A549 (cell line): ENCODE data around the gene F5. TPM values are rescaled to one million over a fixed set of nuclear protein-coding genes. Genes with fewer than 3 reads are reported as not detected.

Source experiments
- ATAC-seq, 2 experiments: fragments of 200-7000 bp in 1 of 2; fragments of >200 bp in 1 of 2; cut with Nextera tagmentation in 1 of 2; cut with Tn5 transposase in 1 of 2; 3 replicates each; pipeline versions ENCODE4 v1.8.0 to v1.9.1; 2018 to 2020; ENCODE audit warnings: mild to moderate bottlenecking in 1 of 2, moderate library complexity in 1 of 2
- CTCF ChIA-PET: fragments of 300-600 bp; sonication (Branson Sonifier 250); formaldehyde crosslinking; extraction: SDS; loops from one replicate; lab custom pipeline; 2021; ENCODE audit warnings: antibody characterized with exemption, inconsistent platforms; lab: Yijun Ruan, JAX
- POLR2A ChIA-PET: fragments of 350-600 bp; formaldehyde crosslinking; extraction: SDS; loops from one replicate; lab custom pipeline; 2021; ENCODE audit warnings: antibody characterized with exemption, inconsistent platforms; lab: Yijun Ruan, JAX
- DNase-seq, 2 experiments: peaks; one replicate each; pipeline versions ENCODE4 v3.0.0 to v3.0.0-alpha.2; 2011 to 2016; ENCODE audit warnings: low read depth in 1 of 2, low spot score in 1 of 2
- FAIRE-seq: peaks from 2 replicates; lab custom pipeline; 2011; peaks lifted over from hg19 to GRCh38; lab: Jason Lieb, UNC
- H3K27ac ChIP-seq, 2 experiments: fragments of >200 bp; sonication (Bioruptor Twin); formaldehyde crosslinking; 3 replicates each; pipeline ENCODE4 v1.5.1; 2016 to 2017
- H3K4me1 ChIP-seq: fragments of >200 bp; sonication (Bioruptor Twin); formaldehyde crosslinking; 3 replicates; pipeline ENCODE4 v1.6.1; 2016
- H3K4me2 ChIP-seq: fragments of >200 bp; sonication (Bioruptor Twin); formaldehyde crosslinking; 3 replicates; pipeline ENCODE4 v1.6.1; 2016
- H3K4me3 ChIP-seq: fragments of >200 bp; sonication (Bioruptor Twin); formaldehyde crosslinking; 3 replicates; pipeline ENCODE4 v1.5.1; 2016
- H3K9me3 ChIP-seq: fragments of >200 bp; sonication (Bioruptor Twin); formaldehyde crosslinking; 3 replicates; pipeline ENCODE4 v1.6.1; 2016
- ATOH8 ChIP-seq: fragments of 250-450 bp; sonication (Bioruptor Pico); IDR thresholded peaks from 2 replicates; pipeline ENCODE4 v1.5.0; 2020; ENCODE audit warnings: low read depth, mild to moderate bottlenecking, moderate library complexity
- BCL3 ChIP-seq: fragments of >200 bp; sonication (Bioruptor Twin); formaldehyde crosslinking; IDR thresholded peaks from 3 replicates; pipeline ENCODE4 v1.6.1; 2016
- CBX2 ChIP-seq: fragments of 200-600 bp; sonication (generic); IDR thresholded peaks from 2 replicates; pipeline ENCODE4 v1.6.1; 2016; ENCODE audit warnings: low read depth, mild to moderate bottlenecking, borderline replicate concordance
- CHD2 ChIP-seq: fragments of 150-350 bp; IDR thresholded peaks from 2 replicates; pipeline ENCODE4 v1.6.1; 2014; ENCODE audit warnings: low read length; ENCODE audit not compliant: partially characterized antibody
- CTCF ChIP-seq: fragments of >200 bp; sonication (Bioruptor Twin); formaldehyde crosslinking; IDR thresholded peaks from 3 replicates; pipeline ENCODE4 v1.5.1; 2016
- E2F6 ChIP-seq: IDR thresholded peaks from 2 replicates; pipeline ENCODE4 v1.6.1; 2012; ENCODE audit warnings: low read depth, borderline replicate concordance
- EHF ChIP-seq: fragments of 250-450 bp; sonication (Bioruptor Pico); IDR thresholded peaks from 2 replicates; pipeline ENCODE4 v1.5.0; 2020; ENCODE audit warnings: mild to moderate bottlenecking
- HOXB13 ChIP-seq: fragments of 250-450 bp; sonication (Bioruptor Pico); IDR thresholded peaks from 2 replicates; pipeline ENCODE4 v1.5.0; 2020; ENCODE audit warnings: low read depth, mild to moderate bottlenecking, moderate library complexity
- KDM5A ChIP-seq: fragments of 200-600 bp; sonication (generic); IDR thresholded peaks from 2 replicates; pipeline ENCODE4 v1.6.1; 2016; ENCODE audit warnings: antibody characterized with exemption, mild to moderate bottlenecking
- MAX ChIP-seq: IDR thresholded peaks from 2 replicates; pipeline ENCODE4 v1.6.1; 2012
- NR3C1 ChIP-seq: fragments of >200 bp; sonication (Bioruptor Twin); formaldehyde crosslinking; IDR thresholded peaks from 3 replicates; pipeline ENCODE4 v1.6.1; 2017
- POLR2A ChIP-seq: IDR thresholded peaks from 2 replicates; pipeline ENCODE4 v1.6.1; 2012; ENCODE audit warnings: mild to moderate bottlenecking, low read length
- POLR2AphosphoS2 ChIP-seq: conservative IDR thresholded peaks from 2 replicates; pipeline ENCODE4 v1.6.1; 2012; ENCODE audit warnings: low read length, improper control_type of control experiment, inconsistent platforms
- RAD21 ChIP-seq, 2 experiments: fragments of >200 bp in 1 of 2; sonication (Bioruptor Twin) in 1 of 2; formaldehyde crosslinking in 1 of 2; IDR thresholded peaks in 1 of 2; conservative IDR thresholded peaks in 1 of 2; 2 replicates in 1 of 2; 3 replicates in 1 of 2; pipeline ENCODE4 v1.6.1; 2012 to 2018; ENCODE audit warnings: inconsistent platforms in 1 of 2
- ZFP36 ChIP-seq: fragments of 450-650 bp; IDR thresholded peaks from 2 replicates; pipeline ENCODE4 v1.6.1; 2014; ENCODE audit warnings: borderline replicate concordance; ENCODE audit not compliant: partially characterized antibody
- ZNF302 ChIP-seq: fragments of 250-450 bp; sonication (Bioruptor Pico); IDR thresholded peaks from 2 replicates; pipeline ENCODE4 v1.9.0; 2021; ENCODE audit warnings: inconsistent platforms, mild to moderate bottlenecking, moderate library complexity
- ZSCAN20 ChIP-seq: fragments of 250-450 bp; sonication (Bioruptor Pico); IDR thresholded peaks from 2 replicates; pipeline ENCODE4 v1.8.0; 2022; ENCODE audit warnings: mild to moderate bottlenecking, moderate library complexity
- WGBS: methylation state at CpG from one replicate; pipeline ENCODE4 v1.1.6; 2017; ENCODE audit errors: missing lambda C conversion rate; 5-methylcytosine and 5-hydroxymethylcytosine counted together
- polyA plus RNA-seq, 4 experiments: library from polyadenylated mRNA; depleted of rRNA in 3 of 4; stranded (reverse); fragments of >200 nt; fragmentation: RNase III in 1 of 4; extraction: RNeasy Plus Mini Kit Qiagen cat#74134 plus additional on column Dnase treatment in 1 of 4; gene quantifications; 2 replicates in 3 of 4; 3 replicates in 1 of 4; pipeline ENCODE4 v1.2.3, GENCODE V29; 2011 to 2017

Gene F5
- polyA plus RNA-seq, 2 of the 4 experiments (the other 2 are of a cell fraction) = 0.04 to 0.36 TPM

GRCh38 chr1:169588112-169588511, 1.8 kb upstream of the F5 start (continued):
- TF ChIP-seq ZNF302 (CRISPR knock-in tag) = no peak

GRCh38 chr1:169586067-169586394, 250 bp downstream of the F5 start:
- no peaks in the 10 kb centered on the region for H3K9me3 ChIP-seq
- WGBS = 36% methylated on average over 5 of the region's 5 CpGs
- FAIRE-seq (no peak), ATAC-seq (peak; percentile 22 to 64; a peak in 3 of 6 replicates), DNase-seq (no peak)
- TF ChIP-seq EHF (CRISPR knock-in tag) (no peak), CTCF (no peak), NR3C1 (no peak)
- no peak overlapping the region for H3K27ac ChIP-seq
- CTCF ChIA-PET = interaction anchor here (0.7 to 2.5 kb wide), 7 partner anchors 16 to 1244 kb away, joined by 3 to 13 read pairs (median 5); no protein-coding TSS in a partner anchor
- peak overlapping the region; percentile 62 for H3K4me2 ChIP-seq
- H3K4me3 ChIP-seq = peak overlapping the region; percentile 18; the same call in 2 of the 3 replicates
- H3K4me1 ChIP-seq = no peaks in the 10 kb centered on the region; the same call in 2 of the 3 replicates
- POLR2A ChIA-PET = no interaction called here

- H3K9me3 ChIP-seq = no peaks in the 10 kb centered on the region
- no peak for FAIRE-seq
- H3K4me1 ChIP-seq = no peaks in the 10 kb centered on the region; the same call in 2 of the 3 replicates
These were observed 1.1 kb downstream of the F5 start for GRCh38 chr1:169585181-169585580.

More at GRCh38 chr1:169585181-169585580, 1.1 kb downstream of the F5 start:
- ChIA-PET CTCF (interaction anchor here (2.5 kb wide), 1 partner anchor 224 kb away, joined by 13 read pairs; no protein-coding TSS in a partner anchor), POLR2A (no interaction called here)
- no peak overlapping the region for H3K4me2 ChIP-seq
- DNase-seq (no peak), ATAC-seq (no peak)
- no peak overlapping the region for H3K27ac ChIP-seq
- no peak for TF ChIP-seq BCL3
- TF ChIP-seq CBX2 = no peak
- TF ChIP-seq E2F6 = no peak
- TF ChIP-seq RAD21 (conservative IDR thresholded peaks at IDR 0.05 in 1 of 2, IDR thresholded peaks at IDR 0.05 in 1 of 2) = no peak
- no peak for TF ChIP-seq CHD2
- no peak for TF ChIP-seq ZFP36
- no peak for TF ChIP-seq ATOH8 (CRISPR knock-in tag)
- no peak for TF ChIP-seq MAX
- no peak for TF ChIP-seq POLR2A
- no peak for TF ChIP-seq HOXB13 (CRISPR knock-in tag)
- no peak for TF ChIP-seq KDM5A
- TF ChIP-seq POLR2AphosphoS2 = no peak
- no peak for TF ChIP-seq ZSCAN20 (CRISPR knock-in tag)
- no peak overlapping the region for H3K4me3 ChIP-seq
